Measurements from ENCODE around the gene PLEKHH2.

The PLEKHH2 gene

GRCh38 chr2:43802135-43802534 lies 165.1 kb downstream of the PLEKHH2 start:
- Histone ChIP-seq H3K27ac (ENCODE audit: low read length) (no peak overlapping the region), H3K9me3 (ENCODE audit: control insufficient read depth, low read depth, low read length) (no peaks in the 10 kb centered on the region), H3K4me1 (ENCODE audit: control insufficient read depth, low read depth, low read length) (no peaks in the 10 kb centered on the region), H3K9ac (ENCODE audit: low read length) (no peak overlapping the region), H3K27me3 (ENCODE audit: control insufficient read depth, insufficient read depth, low read length) (no peaks in the 10 kb centered on the region), H3K4me3 (ENCODE audit: low read length) (no peak overlapping the region), H3K36me3 (ENCODE audit: control insufficient read depth, low read depth, low read length) (no peaks in the 10 kb centered on the region)

- Histone ChIP-seq H3K4me1 (ENCODE audit: control insufficient read depth, low read depth, low read length) (no peaks in the 10 kb centered on the region), H3K9ac (ENCODE audit: low read length) (no peak overlapping the region), H3K27ac (ENCODE audit: low read length) (no peak overlapping the region), H3K36me3 (ENCODE audit: control insufficient read depth, low read depth, low read length) (no peaks in the 10 kb centered on the region), H3K9me3 (ENCODE audit: control insufficient read depth, low read depth, low read length) (no peaks in the 10 kb centered on the region), H3K4me3 (ENCODE audit: low read length) (no peak overlapping the region), H3K27me3 (ENCODE audit: control insufficient read depth, insufficient read depth, low read length) (no peaks in the 10 kb centered on the region)
Observed at GRCh38 chr2:43803113-43803512, 166.1 kb downstream of the PLEKHH2 start.

DNA sequence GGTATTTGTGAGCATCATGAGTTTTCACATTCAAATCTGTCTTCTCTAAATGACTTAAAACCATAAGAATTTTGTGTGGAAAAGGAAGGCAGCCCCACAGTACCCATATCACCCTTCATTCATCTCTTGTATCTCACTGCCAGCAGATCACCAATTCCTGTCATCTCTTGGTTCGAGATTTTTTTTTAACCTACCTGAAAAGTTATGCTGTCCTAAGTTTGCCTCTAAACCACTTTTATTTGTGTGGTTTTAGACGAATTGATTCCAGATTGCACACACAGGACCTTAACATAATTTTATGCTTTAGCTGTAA lies 169.6 kb downstream of the PLEKHH2 start:
- Histone ChIP-seq H3K9ac (ENCODE audit: low read length) (no peak overlapping the region), H3K36me3 (ENCODE audit: control insufficient read depth, low read depth, low read length) (no peaks in the 10 kb centered on the region), H3K4me1 (ENCODE audit: control insufficient read depth, low read depth, low read length) (no peaks in the 10 kb centered on the region)

DNA sequence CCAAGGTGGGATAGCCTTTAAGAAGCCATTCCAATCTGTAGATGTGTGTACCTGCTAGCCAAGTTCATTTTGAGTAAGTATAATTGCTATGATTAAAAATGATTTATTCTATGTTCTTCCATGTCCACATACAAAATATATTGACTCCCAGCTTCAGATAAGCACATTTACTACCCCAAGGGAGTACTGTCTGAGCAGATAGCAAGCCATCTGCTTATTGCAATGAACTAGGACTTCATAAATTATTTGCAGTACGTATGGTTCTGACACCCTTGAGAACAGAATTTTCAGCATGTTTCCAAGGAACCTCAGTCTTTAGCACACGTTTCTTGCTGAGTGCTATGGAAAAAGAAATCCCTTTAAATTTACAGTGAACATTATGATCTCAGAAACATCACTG lies 173.4 kb downstream of the PLEKHH2 start:
- no peak overlapping the region for H3K9ac ChIP-seq (ENCODE audit: low read length)
- no peak overlapping the region for H3K27ac ChIP-seq (ENCODE audit: low read length)
- no peaks in the 10 kb centered on the region for H3K4me1 ChIP-seq (ENCODE audit: control insufficient read depth, low read depth, low read length)
- no peaks in the 10 kb centered on the region for H3K27me3 ChIP-seq (ENCODE audit: control insufficient read depth, insufficient read depth, low read length)
- no peaks in the 10 kb centered on the region for H3K9me3 ChIP-seq (ENCODE audit: control insufficient read depth, low read depth, low read length)
- no peak overlapping the region for H3K4me3 ChIP-seq (ENCODE audit: low read length)
- no peaks in the 10 kb centered on the region for H3K36me3 ChIP-seq (ENCODE audit: control insufficient read depth, low read depth, low read length)

More for the DNA sequence above, 169.6 kb downstream of the PLEKHH2 start:
- Histone ChIP-seq H3K9me3 (ENCODE audit: control insufficient read depth, low read depth, low read length) (no peaks in the 10 kb centered on the region), H3K4me3 (ENCODE audit: low read length) (no peak overlapping the region), H3K27me3 (ENCODE audit: control insufficient read depth, insufficient read depth, low read length) (no peaks in the 10 kb centered on the region), H3K27ac (ENCODE audit: low read length) (no peak overlapping the region)

- Histone ChIP-seq H3K4me3 (ENCODE audit: low read length) (no peak overlapping the region), H3K9ac (ENCODE audit: low read length) (no peak overlapping the region), H3K27ac (ENCODE audit: low read length) (no peak overlapping the region), H3K4me1 (ENCODE audit: control insufficient read depth, low read depth, low read length) (no peaks in the 10 kb centered on the region), H3K36me3 (ENCODE audit: control insufficient read depth, low read depth, low read length) (no peaks in the 10 kb centered on the region), H3K27me3 (ENCODE audit: control insufficient read depth, insufficient read depth, low read length) (no peaks in the 10 kb centered on the region), H3K9me3 (ENCODE audit: control insufficient read depth, low read depth, low read length) (no peaks in the 10 kb centered on the region)
Observed at GRCh38 chr2:43810888-43811287, 173.8 kb downstream of the PLEKHH2 start.

- no peak overlapping the region for H3K9ac ChIP-seq (ENCODE audit: low read length)
- H3K27ac ChIP-seq (ENCODE audit: low read length): no peak overlapping the region
- H3K9me3 ChIP-seq (ENCODE audit: control insufficient read depth, low read depth, low read length): no peaks in the 10 kb centered on the region
- H3K27me3 ChIP-seq (ENCODE audit: control insufficient read depth, insufficient read depth, low read length): no peaks in the 10 kb centered on the region
- H3K4me3 ChIP-seq (ENCODE audit: low read length): no peak overlapping the region
- H3K4me1 ChIP-seq (ENCODE audit: control insufficient read depth, low read depth, low read length): no peaks in the 10 kb centered on the region
- H3K36me3 ChIP-seq (ENCODE audit: control insufficient read depth, low read depth, low read length): no peaks in the 10 kb centered on the region
Observed at GRCh38 chr2:43812006-43812405, 174.9 kb downstream of the PLEKHH2 start.

- no peak overlapping the region for H3K4me3 ChIP-seq (ENCODE audit: low read length)
Observed at GRCh38 chr2:43812947-43813346, 175.9 kb downstream of the PLEKHH2 start.

DNA sequence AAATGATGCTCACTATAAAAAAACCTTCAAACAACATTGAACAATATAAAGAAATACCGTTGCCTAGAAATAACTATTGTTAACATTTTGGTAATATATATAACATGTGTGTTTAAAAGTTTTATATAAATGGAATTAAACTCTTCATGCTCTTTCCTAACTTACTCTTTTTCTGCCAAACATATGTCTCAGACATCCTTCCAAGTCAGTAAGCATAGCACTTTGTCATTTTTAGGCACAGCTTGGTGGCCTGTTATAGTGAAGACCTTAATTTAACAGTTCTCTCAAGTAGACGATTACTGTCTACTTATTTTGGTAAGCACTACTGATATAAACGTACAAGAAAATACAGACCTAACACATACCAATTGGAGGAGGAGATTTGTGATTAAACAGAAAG lies 177.7 kb downstream of the PLEKHH2 start:
- Histone ChIP-seq H3K9me3 (ENCODE audit: control insufficient read depth, low read depth, low read length) (no peaks in the 10 kb centered on the region), H3K9ac (ENCODE audit: low read length) (no peak overlapping the region), H3K27ac (ENCODE audit: low read length) (no peak overlapping the region), H3K4me1 (ENCODE audit: control insufficient read depth, low read depth, low read length) (no peaks in the 10 kb centered on the region), H3K36me3 (ENCODE audit: control insufficient read depth, low read depth, low read length) (no peaks in the 10 kb centered on the region), H3K27me3 (ENCODE audit: control insufficient read depth, insufficient read depth, low read length) (no peaks in the 10 kb centered on the region), H3K4me3 (ENCODE audit: low read length) (no peak overlapping the region)

More at GRCh38 chr2:43812947-43813346, 175.9 kb downstream of the PLEKHH2 start:
- H3K27ac ChIP-seq (ENCODE audit: low read length): no peak overlapping the region
- no peaks in the 10 kb centered on the region for H3K9me3 ChIP-seq (ENCODE audit: control insufficient read depth, low read depth, low read length)
- no peaks in the 10 kb centered on the region for H3K27me3 ChIP-seq (ENCODE audit: control insufficient read depth, insufficient read depth, low read length)
- H3K9ac ChIP-seq (ENCODE audit: low read length): no peak overlapping the region
- no peaks in the 10 kb centered on the region for H3K4me1 ChIP-seq (ENCODE audit: control insufficient read depth, low read depth, low read length)
- no peaks in the 10 kb centered on the region for H3K36me3 ChIP-seq (ENCODE audit: control insufficient read depth, low read depth, low read length)
